SK-N-MC (cell line): ENCODE results near the gene DSCAML1.
"Not testable (repeated sequence)": the region's sequence is repeated elsewhere in the genome, so short reads cannot be mapped to it uniquely, and the experiment has no call there.

ENCODE experiments used
- DNase-seq: peaks from one replicate; pipeline ENCODE4 v3.0.0-alpha.2; 2011; ENCODE audit warnings: low read depth, low spot score
- H3K27ac ChIP-seq: fragments of 200-600 bp; sonication (generic); 2 replicates; pipeline ENCODE4 v1.5.1; 2016; ENCODE audit warnings: mixed run types
- H3K36me3 ChIP-seq: fragments of 200-600 bp; sonication (generic); 2 replicates; pipeline ENCODE4 v1.6.1; 2017; ENCODE audit warnings: antibody characterized with exemption, low read length, mixed read lengths; ENCODE audit not compliant: insufficient read depth
- H3K4me3 ChIP-seq: fragments of 200-600 bp; sonication (generic); 2 replicates; pipeline ENCODE4 v1.5.1; 2016
- H3K9ac ChIP-seq: fragments of 200-600 bp; sonication (generic); 2 replicates; pipeline ENCODE4 v1.8.0; 2017; ENCODE audit warnings: mixed run types, mixed read lengths; ENCODE audit not compliant: insufficient read length
- H3K9me3 ChIP-seq: fragments of 200-600 bp; sonication (generic); 2 replicates; pipeline ENCODE4 v1.6.1; 2017; ENCODE audit warnings: low read depth, mild to moderate bottlenecking, antibody characterized with exemption, low read length, moderate library complexity, mixed read lengths
- EZH2 ChIP-seq: fragments of 200-600 bp; sonication (generic); IDR thresholded peaks from one replicate; pipeline ENCODE4 v1.6.1; 2017; ENCODE audit warnings: antibody characterized with exemption
- FOXP2 ChIP-seq: optimal IDR thresholded peaks from 2 replicates; pipeline ENCODE3; 2011; ENCODE audit warnings: mild to moderate bottlenecking, moderate library complexity; ENCODE audit not compliant: insufficient read depth; ENCODE audit errors: extremely low read length, control extremely low read depth
- POLR2AphosphoS5 ChIP-seq: IDR thresholded peaks from 2 replicates; pipeline ENCODE4 v1.6.1; 2012; ENCODE audit warnings: mild to moderate bottlenecking, low read depth, low read length, borderline replicate concordance

The DSCAML1 gene

DNA sequence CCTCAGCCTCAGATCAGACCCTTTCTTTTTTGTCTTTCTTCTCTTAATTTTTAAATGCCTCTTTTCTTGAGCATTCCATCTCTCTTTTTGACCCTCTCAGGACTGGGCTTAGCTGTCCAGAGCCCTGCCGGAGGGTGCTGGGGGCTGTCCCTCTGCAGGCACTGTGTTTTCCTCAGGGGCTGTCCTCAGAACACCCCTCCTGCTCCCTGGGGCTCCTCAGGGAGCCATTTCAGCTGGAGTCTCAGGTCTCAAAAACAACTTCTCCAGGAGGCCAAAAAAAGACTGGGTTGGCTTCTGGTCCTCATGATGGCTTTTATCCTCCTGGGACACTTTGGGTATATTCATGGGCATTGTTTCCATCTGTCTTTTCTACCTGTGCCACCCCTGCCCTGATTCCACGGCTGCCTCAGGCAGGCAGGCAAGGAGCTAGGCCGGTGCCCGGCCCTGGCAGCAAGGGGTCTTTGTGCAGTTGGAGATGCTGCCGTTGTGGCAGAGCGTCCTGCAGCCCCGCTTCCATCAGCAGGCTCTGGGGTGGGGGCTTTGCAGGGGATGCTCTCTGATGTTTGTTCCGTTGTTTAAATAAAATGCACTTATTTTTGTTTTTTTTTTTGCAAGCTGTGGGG is 384.3 kb downstream of the DSCAML1 start:
- Histone ChIP-seq H3K9me3 (no peaks in the 10 kb centered on the region), H3K4me3 (no peak overlapping the region), H3K9ac (no peak overlapping the region), H3K27ac (no peak overlapping the region), H3K36me3 (peaks cover 3% of the 10 kb centered on the region; the same call in 1 of the 2 replicates)
- TF ChIP-seq EZH2 (no peak), POLR2AphosphoS5 (no peak), FOXP2 (no peak)
- DNase-seq, result no peak

DNA sequence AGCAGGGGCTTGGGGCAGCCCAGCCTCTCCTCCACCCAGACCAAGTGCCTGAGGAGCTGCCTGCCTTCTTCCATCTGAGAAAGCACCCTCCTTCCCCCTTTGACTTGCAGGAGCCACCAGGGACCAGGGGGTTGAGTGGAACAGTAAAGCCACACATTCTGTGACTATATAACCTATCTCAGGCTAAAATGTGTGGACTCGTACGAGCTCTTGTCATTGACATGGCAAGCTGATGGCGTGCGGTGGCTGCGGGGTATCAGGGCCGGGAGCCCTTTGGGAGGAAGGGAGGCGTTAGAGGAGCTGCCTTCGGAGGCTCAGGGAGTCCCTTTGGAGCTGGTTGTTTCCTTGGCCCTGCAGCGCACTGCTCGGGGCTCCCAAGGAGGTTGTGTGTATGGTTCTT is 384.8 kb downstream of the DSCAML1 start:
- DNase-seq, result no peak
- TF ChIP-seq EZH2 (no peak), FOXP2 (no peak), POLR2AphosphoS5 (no peak)
- H3K36me3 ChIP-seq, result peaks cover 3% of the 10 kb centered on the region; the same call in 1 of the 2 replicates
- H3K4me3 ChIP-seq, result no peak overlapping the region
- H3K9ac ChIP-seq, result no peak overlapping the region
- H3K9me3 ChIP-seq, result no peaks in the 10 kb centered on the region
- no peak overlapping the region for H3K27ac ChIP-seq

DNA sequence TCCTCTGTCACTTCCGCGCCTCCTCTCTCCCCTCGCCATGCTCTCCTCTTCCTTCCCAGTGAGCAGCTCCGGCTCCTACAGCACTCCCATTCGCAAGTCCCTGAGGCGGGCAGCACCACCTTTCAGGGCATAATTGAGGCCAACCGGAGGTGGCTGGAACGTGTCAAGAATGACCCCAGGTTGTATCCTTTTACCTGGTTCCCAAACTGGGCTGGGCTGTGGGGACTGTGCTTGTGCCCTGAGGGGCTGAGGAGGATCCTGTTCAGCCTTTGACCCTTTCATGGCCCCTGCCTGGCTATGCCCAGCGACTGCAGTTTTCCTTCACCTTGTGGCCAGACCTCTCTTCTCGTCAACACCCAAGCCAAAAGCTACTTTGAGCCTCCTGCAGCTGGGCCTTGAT is 385.3 kb downstream of the DSCAML1 start:
- peaks cover 3% of the 10 kb centered on the region; the same call in 1 of the 2 replicates for H3K36me3 ChIP-seq
- H3K9ac ChIP-seq, result no peak overlapping the region
- no peak overlapping the region for H3K27ac ChIP-seq
- no peaks in the 10 kb centered on the region for H3K9me3 ChIP-seq
- no peak for DNase-seq
- H3K4me3 ChIP-seq, result no peak overlapping the region
- TF ChIP-seq FOXP2 (no peak), EZH2 (no peak), POLR2AphosphoS5 (no peak)

DNA sequence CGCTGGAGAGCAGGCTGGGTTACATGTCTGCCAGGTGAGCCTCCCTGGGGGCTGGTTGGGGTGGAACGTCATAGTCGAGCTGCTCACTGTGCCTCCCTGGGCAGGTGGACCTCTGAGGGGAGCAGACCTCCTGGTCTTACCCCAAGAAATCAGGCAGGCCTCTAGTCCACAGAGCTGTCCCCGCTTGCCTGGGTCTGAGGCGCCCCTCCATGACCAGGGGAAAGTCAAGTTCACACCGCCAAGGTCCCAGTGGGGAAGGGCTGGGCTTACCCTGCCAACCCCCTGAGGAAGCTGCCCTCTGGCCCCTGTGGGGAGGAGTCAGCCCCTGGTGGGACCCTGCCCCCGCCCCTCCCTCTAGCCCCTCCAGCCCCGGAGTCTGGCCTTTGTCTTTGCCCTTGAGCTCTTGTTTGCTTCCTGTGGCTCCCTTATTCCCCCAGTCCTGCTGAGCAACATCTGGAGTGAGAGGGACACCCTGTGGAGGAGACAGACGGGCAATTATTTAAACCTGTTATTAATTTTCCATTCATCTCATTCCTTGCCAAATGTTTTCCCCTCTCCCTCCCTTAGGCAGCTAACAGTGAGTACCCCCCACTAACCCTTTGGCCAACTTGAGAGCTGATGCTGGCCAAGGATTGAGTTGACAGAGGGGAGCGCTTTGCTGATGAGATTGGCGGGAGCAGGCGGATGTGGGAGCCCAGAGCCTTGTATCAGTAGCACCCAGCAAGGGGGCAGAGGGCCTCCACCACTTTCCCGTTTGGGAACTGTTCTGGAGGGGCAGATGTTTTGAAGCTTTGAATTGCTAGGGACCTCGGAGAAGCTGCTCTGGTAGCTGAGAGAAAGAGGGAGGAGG is 385.9 kb downstream of the DSCAML1 start:
- Histone ChIP-seq H3K36me3 (peaks cover 5% of the 10 kb centered on the region; the same call in 1 of the 2 replicates), H3K9me3 (no peaks in the 10 kb centered on the region), H3K9ac (no peak overlapping the region), H3K4me3 (no peak overlapping the region), H3K27ac (no peak overlapping the region)
- DNase-seq, result no peak
- TF ChIP-seq EZH2 (no peak), POLR2AphosphoS5 (no peak), FOXP2 (no peak)

DNA sequence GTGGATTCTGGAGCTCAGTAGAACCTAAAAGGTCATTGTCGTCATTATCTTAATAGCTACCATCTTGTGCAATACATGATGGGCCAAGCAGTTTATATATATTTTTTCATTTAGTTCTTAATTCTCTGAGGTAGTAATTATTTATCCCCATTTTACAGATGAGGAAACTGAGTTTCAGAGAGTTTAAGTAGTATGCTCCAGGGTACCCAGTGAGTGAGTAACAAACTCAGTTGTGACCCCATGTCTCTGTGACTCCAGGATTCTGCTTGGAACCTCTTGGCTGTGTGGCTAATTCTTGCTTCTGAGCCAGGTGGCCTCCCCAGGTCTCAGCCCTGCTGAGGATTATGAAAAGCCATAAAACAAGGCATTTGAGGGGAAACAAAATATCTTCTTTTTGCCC is 386.8 kb downstream of the DSCAML1 start:
- H3K4me3 ChIP-seq, result no peak overlapping the region
- TF ChIP-seq EZH2 (no peak), POLR2AphosphoS5 (no peak), FOXP2 (no peak)
- no peak for DNase-seq
- no peak overlapping the region for H3K27ac ChIP-seq
- peaks cover 7% of the 10 kb centered on the region; the same call in 1 of the 2 replicates for H3K36me3 ChIP-seq
- no peak overlapping the region for H3K9ac ChIP-seq
- H3K9me3 ChIP-seq, result no peaks in the 10 kb centered on the region

DNA sequence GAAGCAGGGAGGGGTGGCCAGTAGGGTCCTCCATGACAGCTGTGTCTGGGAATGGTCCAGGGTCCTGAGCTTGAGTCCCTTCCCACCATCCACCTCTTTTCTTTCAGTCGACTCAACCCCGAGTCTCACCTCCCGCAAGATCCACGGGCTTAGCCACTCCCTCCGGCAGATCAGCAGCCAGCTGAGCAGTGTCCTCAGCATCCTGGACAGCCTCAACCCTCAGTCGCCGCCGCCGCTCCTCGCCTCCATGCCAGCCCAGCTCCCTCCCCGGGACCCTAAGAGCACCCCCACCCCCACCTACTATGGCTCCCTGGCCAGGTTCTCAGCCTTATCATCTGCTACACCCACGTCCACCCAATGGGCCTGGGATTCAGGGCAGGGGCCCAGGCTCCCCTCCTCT is 387.5 kb downstream of the DSCAML1 start:
- no peak for TF ChIP-seq EZH2
- no peak for TF ChIP-seq POLR2AphosphoS5
- no peak for TF ChIP-seq FOXP2
- peaks cover 14% of the 10 kb centered on the region; the same call in 1 of the 2 replicates for H3K36me3 ChIP-seq
- no peak overlapping the region for H3K27ac ChIP-seq
- no peaks in the 10 kb centered on the region for H3K9me3 ChIP-seq
- H3K4me3 ChIP-seq, result no peak overlapping the region
- no peak overlapping the region for H3K9ac ChIP-seq
- DNase-seq, result no peak

DNA sequence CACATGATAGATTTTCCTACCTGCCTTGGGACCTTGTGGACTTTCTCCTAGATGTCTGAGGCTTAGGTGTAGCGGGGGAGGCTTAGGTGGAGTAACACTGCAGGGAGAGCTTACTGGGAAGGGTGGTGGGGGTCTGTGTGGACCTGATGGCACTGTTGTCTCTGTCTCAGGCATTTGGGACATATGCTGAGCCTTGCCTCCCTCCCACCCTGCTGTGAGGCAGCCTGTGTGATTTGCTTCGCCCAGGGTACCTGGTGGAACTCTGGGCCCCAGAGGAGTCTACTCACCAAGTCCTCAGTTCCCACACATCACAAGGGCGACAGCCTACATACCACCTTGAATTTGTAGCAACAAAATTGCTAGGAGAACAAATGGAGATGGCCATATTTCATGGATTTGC is 388.7 kb downstream of the DSCAML1 start:
- H3K9me3 ChIP-seq, result no peaks in the 10 kb centered on the region
- no peak for TF ChIP-seq POLR2AphosphoS5
- TF ChIP-seq EZH2, result no peak
- no peak for TF ChIP-seq FOXP2
- H3K9ac ChIP-seq, result no peak overlapping the region
- peaks cover 14% of the 10 kb centered on the region; the same call in 1 of the 2 replicates for H3K36me3 ChIP-seq
- no peak for DNase-seq
- H3K27ac ChIP-seq, result no peak overlapping the region
- H3K4me3 ChIP-seq, result no peak overlapping the region

DNA sequence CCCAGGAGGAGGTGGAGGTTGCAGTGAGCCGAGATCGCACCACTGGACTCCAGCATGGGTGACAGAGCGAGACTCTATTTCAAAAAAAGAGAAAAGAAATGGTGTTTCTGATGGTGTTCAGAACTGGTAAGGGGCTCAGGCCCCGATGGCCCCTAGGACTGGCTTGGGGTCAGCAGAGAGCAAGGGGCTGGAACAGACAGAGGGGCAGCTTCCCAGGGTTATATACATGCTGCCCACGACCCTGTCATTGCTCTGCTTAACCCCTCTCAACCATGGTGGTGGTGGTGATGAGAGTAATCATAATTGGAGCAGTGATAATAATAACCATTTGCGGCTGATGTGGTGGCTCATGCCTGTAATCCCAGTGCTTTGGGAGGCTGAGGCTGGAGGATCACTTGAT is 390.0 kb downstream of the DSCAML1 start:
- no peak overlapping the region for H3K27ac ChIP-seq
- no peaks in the 10 kb centered on the region for H3K9me3 ChIP-seq
- TF ChIP-seq POLR2AphosphoS5 (no peak), EZH2 (no peak)
- DNase-seq, result no peak
- no peak overlapping the region for H3K4me3 ChIP-seq
- no peak overlapping the region for H3K9ac ChIP-seq
- H3K36me3 ChIP-seq, result peaks cover 14% of the 10 kb centered on the region; the same call in 1 of the 2 replicates

DNA sequence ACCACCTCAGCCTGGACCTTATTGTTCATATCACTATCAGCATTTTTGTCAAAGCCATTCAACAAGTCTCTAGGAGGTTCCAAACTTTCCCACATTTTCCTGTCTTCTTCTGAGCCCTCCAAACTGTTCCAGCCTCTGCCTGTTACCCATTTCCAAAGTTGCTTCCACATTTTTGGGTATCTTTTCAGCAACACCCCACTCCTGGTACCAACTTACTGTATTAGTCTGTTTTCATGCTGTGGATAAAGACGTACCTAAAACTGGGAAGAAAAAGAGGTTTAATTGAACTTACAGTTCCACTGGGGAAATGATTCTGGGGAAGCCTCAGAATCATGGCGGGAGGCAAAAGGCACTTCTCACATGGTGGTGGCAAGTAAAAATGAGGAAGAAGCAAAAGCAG is 391.1 kb downstream of the DSCAML1 start:
- H3K9ac ChIP-seq, H3K27ac ChIP-seq, DNase-seq, H3K9me3 ChIP-seq, H3K4me3 ChIP-seq: not testable (repeated sequence)
- peaks cover 14% of the 10 kb centered on the region; the same call in 1 of the 2 replicates for H3K36me3 ChIP-seq

DNA sequence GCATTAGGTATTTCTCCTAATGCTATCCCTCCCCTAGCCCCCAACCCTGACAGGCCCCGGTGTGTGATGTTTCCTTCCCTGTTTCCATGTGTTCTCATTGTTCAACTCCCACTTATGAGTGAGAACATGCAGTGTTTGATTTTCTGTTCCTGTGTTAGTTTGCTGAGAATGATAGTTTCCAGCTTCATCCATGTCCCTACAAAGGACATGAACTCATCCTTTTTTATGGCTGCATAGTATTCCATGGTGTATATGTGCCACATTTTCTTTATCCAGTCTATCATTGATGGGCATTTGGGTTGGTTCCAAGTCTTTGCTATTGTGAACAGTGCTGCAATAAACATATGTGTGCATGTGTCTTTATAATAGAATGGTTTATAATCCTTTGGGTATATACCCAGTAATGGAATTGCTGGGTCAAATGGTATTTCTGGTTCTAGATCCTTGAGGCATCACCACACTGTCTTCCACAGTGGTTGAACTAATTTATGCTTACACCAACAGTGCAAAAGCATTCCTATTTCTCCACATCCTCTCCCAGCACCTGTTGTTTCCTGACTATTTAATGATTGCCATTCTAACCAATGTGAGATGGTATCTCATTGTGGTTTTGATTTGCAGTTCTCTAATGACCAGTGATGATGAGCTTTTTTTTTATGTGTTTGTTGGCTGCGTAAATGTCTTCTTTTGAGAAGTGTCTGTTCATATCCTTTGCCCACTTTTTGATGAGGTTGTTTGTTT is 397.7 kb downstream of the DSCAML1 start:
- not testable (repeated sequence) for H3K9me3 ChIP-seq, DNase-seq, H3K4me3 ChIP-seq, H3K27ac ChIP-seq, H3K9ac ChIP-seq
- H3K36me3 ChIP-seq, result peaks cover 11% of the 10 kb centered on the region; the same call in 1 of the 2 replicates

DNA sequence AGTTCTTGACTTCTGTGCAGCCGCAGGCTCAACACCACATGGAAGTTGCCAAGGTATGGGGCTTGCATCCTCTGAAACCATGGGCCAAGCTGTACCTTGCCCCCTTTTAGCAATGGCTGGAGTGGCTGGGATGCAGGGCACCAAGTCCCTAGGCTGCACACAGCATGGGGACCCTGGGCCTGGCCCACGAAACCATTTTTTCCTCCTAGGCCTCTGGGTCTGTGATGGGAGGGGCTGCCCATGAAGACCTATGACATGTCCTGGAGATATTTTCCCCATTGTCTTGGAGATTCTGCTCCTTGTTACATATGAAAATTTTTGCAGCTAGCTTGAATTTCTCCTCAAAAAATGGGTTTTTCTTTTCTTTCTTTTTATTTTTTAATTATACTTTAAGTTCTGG is 398.4 kb downstream of the DSCAML1 start:
- H3K9ac ChIP-seq, H3K4me3 ChIP-seq, H3K9me3 ChIP-seq, DNase-seq, H3K27ac ChIP-seq: not testable (repeated sequence)
- H3K36me3 ChIP-seq, result peaks cover 11% of the 10 kb centered on the region; the same call in 1 of the 2 replicates
